HG02840 (cell line): ENCODE data around the gene PSMA7.

ENCODE experiments used
- ATAC-seq: cut with Tn5 transposase; IDR thresholded peaks from one replicate; pipeline ENCODE4 v1.9.1; 2021; ENCODE audit warnings: mild to moderate bottlenecking, moderate library complexity, moderate number of reproducible peaks; ENCODE audit not compliant: unreplicated experiment, low FRiP score

Gene PSMA7

GRCh38 chr20:62139636-62140035 is 3.6 kb downstream of the PSMA7 start:
- no peak for ATAC-seq

GRCh38 chr20:62138912-62139311 is 4.3 kb downstream of the PSMA7 start:
- ATAC-seq: no peak

- no peak for ATAC-seq
These were observed 5.0 kb downstream of the PSMA7 start for GRCh38 chr20:62138204-62138543.

- no peak for ATAC-seq
These were observed 5.6 kb downstream of the PSMA7 start for GRCh38 chr20:62137478-62138203.

GRCh38 chr20:62137092-62137384 is 6.2 kb downstream of the PSMA7 start:
- ATAC-seq: no peak

- ATAC-seq: no peak
These were observed 6.7 kb downstream of the PSMA7 start for GRCh38 chr20:62136283-62137091.

- no peak for ATAC-seq
These were observed 7.5 kb downstream of the PSMA7 start for GRCh38 chr20:62135573-62136266.

- no peak for ATAC-seq
These were observed 8.4 kb downstream of the PSMA7 start for GRCh38 chr20:62134735-62135231.

- ATAC-seq: no peak
These were observed 9.3 kb downstream of the PSMA7 start for GRCh38 chr20:62133864-62134263.

GRCh38 chr20:62133051-62133845 is 9.9 kb downstream of the PSMA7 start:
- no peak for ATAC-seq

- no peak for ATAC-seq
These were observed 10.8 kb downstream of the PSMA7 start for GRCh38 chr20:62132421-62132820.

GRCh38 chr20:62131560-62132320 is 11.5 kb downstream of the PSMA7 start:
- no peak for ATAC-seq

- ATAC-seq: no peak
These were observed 13.3 kb downstream of the PSMA7 start for GRCh38 chr20:62129731-62130531.

- ATAC-seq: no peak
These were observed 14.7 kb downstream of the PSMA7 start for GRCh38 chr20:62128502-62128901.

- no peak for ATAC-seq
These were observed 15.4 kb downstream of the PSMA7 start for GRCh38 chr20:62127799-62128198.

- ATAC-seq: no peak
These were observed 17.1 kb downstream of the PSMA7 start for GRCh38 chr20:62126141-62126540.

GRCh38 chr20:62123450-62124118 is 19.6 kb downstream of the PSMA7 start:
- ATAC-seq: no peak

- peak; percentile 14 for ATAC-seq
These were observed 20.3 kb downstream of the PSMA7 start for GRCh38 chr20:62122654-62123449.
